PC-3 (cell line): ENCODE data around the gene DAO. TPM values are rescaled to one million over a fixed set of nuclear protein-coding genes. Genes with fewer than 3 reads are reported as not detected.

Experiments
- ATAC-seq: fragments of 200-7000 bp; cut with Tn5 transposase; 2 replicates; pipeline ENCODE4 v1.9.1; 2020; ENCODE audit warnings: mild to moderate bottlenecking, moderate library complexity
- BruUV-seq: library from RNA; stranded (reverse); fragments of 400-500 nt; replicated peaks from 2 replicates; lab custom pipeline; 2021; lab: Mats Ljungman, UMichigan
- CTCF ChIA-PET: fragments of 300-600 bp; sonication (Branson Sonifier 250); formaldehyde crosslinking; loops from one replicate; lab custom pipeline; 2022; ENCODE audit warnings: antibody characterized with exemption; lab: Charles Lee
- POLR2A ChIA-PET: fragments of 300-600 bp; sonication (Branson Sonifier 250); formaldehyde crosslinking; loops from one replicate; lab custom pipeline; 2022; ENCODE audit warnings: antibody characterized with exemption; ENCODE audit not compliant: unreplicated experiment; lab: Charles Lee
- DNase-seq: peaks from one replicate; pipeline ENCODE4 v3.0.0-alpha.2; 2015
- H2AFZ ChIP-seq: fragments of 300-600 bp; sonication (generic); 2 replicates; pipeline ENCODE4 v1.6.0; 2016; ENCODE audit warnings: antibody characterized with exemption, low read length
- H3F3A ChIP-seq: fragments of 300-600 bp; sonication (generic); one replicate; pipeline ENCODE4 v1.6.0; 2017; ENCODE audit warnings: antibody characterized with exemption, low read length, control low read depth, mild to moderate bottlenecking; ENCODE audit not compliant: unreplicated experiment
- H3K27ac ChIP-seq: fragments of 300-600 bp; sonication (generic); 2 replicates; pipeline ENCODE4 v1.5.1; 2016; ENCODE audit warnings: mild to moderate bottlenecking, low read length
- H3K27me3 ChIP-seq: fragments of 300-600 bp; sonication (generic); 2 replicates; pipeline ENCODE4 v1.6.1; 2016; ENCODE audit warnings: low read length, mixed read lengths
- H3K36me3 ChIP-seq: fragments of 300-600 bp; sonication (generic); 2 replicates; pipeline ENCODE4 v1.6.1; 2016; ENCODE audit warnings: low read depth, mixed run types, low read length, mixed read lengths
- H3K4me1 ChIP-seq: fragments of 300-600 bp; sonication (generic); 2 replicates; pipeline ENCODE4 v1.5.1; 2016; ENCODE audit warnings: low read length; ENCODE audit not compliant: insufficient read depth
- H3K4me2 ChIP-seq: fragments of 300-600 bp; sonication (generic); 2 replicates; pipeline ENCODE4 v1.6.0; 2016; ENCODE audit warnings: low read length
- H3K4me3 ChIP-seq: fragments of 300-600 bp; sonication (generic); 2 replicates; pipeline ENCODE4 v1.5.1; 2016; ENCODE audit warnings: mild to moderate bottlenecking, low read length, mixed read lengths
- H3K79me2 ChIP-seq: fragments of 300-600 bp; sonication (generic); 2 replicates; pipeline ENCODE4 v1.6.1; 2017; ENCODE audit warnings: low read length, mixed read lengths
- H3K9ac ChIP-seq: fragments of 300-600 bp; sonication (generic); 2 replicates; pipeline ENCODE4 v1.6.0; 2016; ENCODE audit warnings: mild to moderate bottlenecking, low read length
- H3K9me2 ChIP-seq: fragments of 300-600 bp; sonication (generic); replicated peaks from 2 replicates; pipeline ENCODE4 v1.6.1; 2016; ENCODE audit warnings: mixed run types, low read length, mixed read lengths
- H3K9me3 ChIP-seq: fragments of 300-600 bp; sonication (generic); 2 replicates; pipeline ENCODE4 v1.6.1; 2016; ENCODE audit warnings: low read length, mixed read lengths
- H4K20me1 ChIP-seq: fragments of 300-600 bp; sonication (generic); 2 replicates; pipeline ENCODE4 v1.6.1; 2016; ENCODE audit warnings: low read length, mixed read lengths
- EZH2 ChIP-seq: fragments of 300-600 bp; sonication (generic); IDR thresholded peaks from one replicate; pipeline ENCODE4 v1.6.1; 2017; ENCODE audit warnings: antibody characterized with exemption, mild to moderate bottlenecking, low read length; ENCODE audit not compliant: unreplicated experiment
- EZH2phosphoT487 ChIP-seq: fragments of 300-600 bp; sonication (generic); IDR thresholded peaks from 2 replicates; pipeline ENCODE4 v1.6.1; 2018; ENCODE audit warnings: mild to moderate bottlenecking, antibody characterized with exemption, low read length, borderline replicate concordance
- intact Hi-C: fragments of 100-400 bp; cut with micrococcal nuclease; formaldehyde crosslinking; loops from 2 replicates; pipeline ENCODE4 v1.9.0; 2023
- total RNA-seq: library from RNA; depleted of rRNA; stranded (reverse); fragments of >200 nt; gene quantifications from 2 replicates; pipeline ENCODE4 v1.2.3, GENCODE V29; 2014
- TF ChIP-seq, protein P1 (sequence below): fragments of 300-600 bp; sonication (generic); conservative IDR thresholded peaks from 2 replicates; pipeline ENCODE4 v1.5.1; 2017; ENCODE audit warnings: antibody characterized with exemption, low read depth, mild to moderate bottlenecking, low read length

Gene DAO
- total RNA-seq, 1 experiment from 2014 or later: not detected

DNA sequence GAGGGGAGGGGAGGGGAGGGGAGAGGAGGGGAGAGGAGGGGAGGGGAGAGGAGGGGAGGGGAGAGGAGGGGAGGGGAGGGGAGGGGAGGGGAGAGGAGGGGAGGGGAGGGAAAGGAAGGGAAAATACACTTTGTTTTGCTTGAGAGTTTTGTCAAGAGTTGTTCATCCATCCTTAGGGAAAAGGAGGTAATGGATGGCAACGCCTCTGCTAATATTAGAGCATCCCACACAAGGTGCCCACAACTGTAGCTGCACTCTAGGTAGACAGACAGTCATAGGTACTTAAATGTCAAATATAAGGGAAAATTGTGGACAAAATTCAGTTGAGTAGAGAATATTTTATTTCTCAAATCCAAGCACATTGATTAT lies 20.0 kb upstream of the DAO start:
- no peaks in the 10 kb centered on the region for H3K9me2 ChIP-seq
- H3K4me1 ChIP-seq: peaks cover 15% of the 10 kb centered on the region
- intact Hi-C loops: loop anchor here (5.0 kb wide), 2 partner anchors 128 to 298 kb away; partner anchors contain the start of genes CORO1C, ISCU and SART3
- no peak overlapping the region for H3K4me2 ChIP-seq
- CTCF ChIA-PET: no interaction called here
- DNase-seq: no peak
- H3K79me2 ChIP-seq: peaks cover 22% of the 10 kb centered on the region
- no peak overlapping the region for H3K4me3 ChIP-seq
- H3K27me3 ChIP-seq: no peaks in the 10 kb centered on the region
- H3K9ac ChIP-seq: no peak overlapping the region
- POLR2A ChIA-PET: no interaction called here
- ATAC-seq: no peak
- TF ChIP-seq EZH2 (no peak), EZH2phosphoT487 (no peak)
- TF ChIP-seq, protein P1, sequence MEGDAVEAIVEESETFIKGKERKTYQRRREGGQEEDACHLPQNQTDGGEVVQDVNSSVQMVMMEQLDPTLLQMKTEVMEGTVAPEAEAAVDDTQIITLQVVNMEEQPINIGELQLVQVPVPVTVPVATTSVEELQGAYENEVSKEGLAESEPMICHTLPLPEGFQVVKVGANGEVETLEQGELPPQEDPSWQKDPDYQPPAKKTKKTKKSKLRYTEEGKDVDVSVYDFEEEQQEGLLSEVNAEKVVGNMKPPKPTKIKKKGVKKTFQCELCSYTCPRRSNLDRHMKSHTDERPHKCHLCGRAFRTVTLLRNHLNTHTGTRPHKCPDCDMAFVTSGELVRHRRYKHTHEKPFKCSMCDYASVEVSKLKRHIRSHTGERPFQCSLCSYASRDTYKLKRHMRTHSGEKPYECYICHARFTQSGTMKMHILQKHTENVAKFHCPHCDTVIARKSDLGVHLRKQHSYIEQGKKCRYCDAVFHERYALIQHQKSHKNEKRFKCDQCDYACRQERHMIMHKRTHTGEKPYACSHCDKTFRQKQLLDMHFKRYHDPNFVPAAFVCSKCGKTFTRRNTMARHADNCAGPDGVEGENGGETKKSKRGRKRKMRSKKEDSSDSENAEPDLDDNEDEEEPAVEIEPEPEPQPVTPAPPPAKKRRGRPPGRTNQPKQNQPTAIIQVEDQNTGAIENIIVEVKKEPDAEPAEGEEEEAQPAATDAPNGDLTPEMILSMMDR: no peak
- no peak overlapping the region for H2AFZ ChIP-seq
- H3K36me3 ChIP-seq: no peaks in the 10 kb centered on the region
- BruUV-seq: no TSS peak
- H3K27ac ChIP-seq: no peak overlapping the region
- H3K9me3 ChIP-seq: no peaks in the 10 kb centered on the region
- peaks cover 5% of the 10 kb centered on the region for H3F3A ChIP-seq
- peaks cover 7% of the 10 kb centered on the region; the same call in 1 of the 2 replicates for H4K20me1 ChIP-seq

DNA sequence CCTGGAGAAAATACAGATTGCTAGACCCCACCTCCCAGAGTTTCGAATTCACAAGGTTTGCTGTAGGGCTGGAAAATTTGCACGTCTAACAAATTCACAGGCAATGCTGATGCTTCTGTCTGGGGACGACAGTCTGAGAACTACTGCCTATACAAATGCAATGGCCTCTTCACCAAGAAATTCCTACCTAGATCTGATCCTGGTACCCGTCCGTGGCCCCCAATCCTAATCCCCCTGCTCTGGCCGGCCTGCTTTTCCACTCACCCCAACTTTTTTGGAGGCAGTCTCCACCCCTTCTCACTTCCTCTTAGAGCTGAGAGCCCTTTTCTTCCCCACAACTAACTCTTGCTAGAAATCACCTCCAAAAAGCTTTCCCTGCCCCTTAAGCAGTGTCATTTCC lies 19.4 kb upstream of the DAO start:
- Histone ChIP-seq H3K9me3 (no peaks in the 10 kb centered on the region), H4K20me1 (peaks cover 7% of the 10 kb centered on the region; the same call in 1 of the 2 replicates), H3K36me3 (no peaks in the 10 kb centered on the region), H3K4me1 (peaks cover 10% of the 10 kb centered on the region), H3K79me2 (peaks cover 17% of the 10 kb centered on the region), H3K27ac (no peak overlapping the region), H3K4me3 (no peak overlapping the region), H2AFZ (no peak overlapping the region), H3K9me2 (no peaks in the 10 kb centered on the region), H3F3A (peaks cover under 1% of the 10 kb centered on the region), H3K4me2 (no peak overlapping the region), H3K9ac (no peak overlapping the region), H3K27me3 (no peaks in the 10 kb centered on the region)
- intact Hi-C loops: no loop called here
- no peak for TF ChIP-seq EZH2
- TF ChIP-seq, protein P1: no peak
- no peak for TF ChIP-seq EZH2phosphoT487
- DNase-seq: no peak
- no peak for ATAC-seq
- CTCF ChIA-PET: no interaction called here
- BruUV-seq: no TSS peak
- POLR2A ChIA-PET: no interaction called here

DNA sequence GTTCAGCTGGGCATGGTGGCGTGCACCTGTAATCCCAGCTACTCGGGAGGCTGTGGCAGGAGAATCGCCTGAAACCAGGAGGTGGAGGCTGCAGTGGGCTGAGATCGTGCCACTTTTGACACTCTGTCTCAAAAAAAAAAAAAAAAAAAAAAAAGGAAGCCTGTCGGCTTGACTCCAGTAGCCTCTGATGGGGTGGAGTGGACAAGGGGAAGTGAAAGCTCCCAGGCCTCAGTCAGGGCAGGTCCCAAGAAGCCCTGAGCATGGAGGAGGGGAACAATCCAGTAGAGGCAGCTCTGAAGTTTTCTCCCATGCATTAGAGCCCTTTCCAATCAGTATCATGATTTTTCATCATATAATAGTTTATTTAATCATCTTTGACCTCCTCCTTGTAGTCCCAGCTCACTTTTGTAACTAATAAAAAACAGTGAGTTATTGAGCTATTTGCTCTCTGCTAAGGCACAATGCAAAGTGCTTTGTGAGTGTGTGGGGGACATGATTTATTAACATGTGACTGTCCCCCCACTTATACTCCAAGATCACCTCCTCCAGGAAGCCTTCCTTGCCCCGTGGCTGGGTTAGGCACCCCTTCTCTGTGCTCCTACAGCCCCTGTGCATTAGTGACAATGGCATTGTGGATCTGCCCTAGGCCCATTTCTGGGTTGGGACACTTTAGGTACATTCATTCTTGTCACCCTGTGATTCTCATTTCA lies 17.9 kb upstream of the DAO start:
- ChIA-PET CTCF (no interaction called here), POLR2A (no interaction called here)
- no peaks in the 10 kb centered on the region for H3K9me3 ChIP-seq
- no peaks in the 10 kb centered on the region for H3F3A ChIP-seq
- no peak overlapping the region for H2AFZ ChIP-seq
- no peak overlapping the region for H3K9ac ChIP-seq
- no peaks in the 10 kb centered on the region for H3K27me3 ChIP-seq
- DNase-seq: no peak
- no peaks in the 10 kb centered on the region for H4K20me1 ChIP-seq
- no peak overlapping the region for H3K4me2 ChIP-seq
- H3K4me1 ChIP-seq: no peaks in the 10 kb centered on the region; the same call in 1 of the 2 replicates
- H3K79me2 ChIP-seq: peaks cover 1% of the 10 kb centered on the region
- intact Hi-C loops: no loop called here
- TF ChIP-seq EZH2: no peak
- TF ChIP-seq, protein P1: no peak
- no peak for TF ChIP-seq EZH2phosphoT487
- H3K9me2 ChIP-seq: no peaks in the 10 kb centered on the region
- H3K36me3 ChIP-seq: no peaks in the 10 kb centered on the region
- no peak overlapping the region for H3K27ac ChIP-seq
- ATAC-seq: no peak
- BruUV-seq: no TSS peak
- H3K4me3 ChIP-seq: no peak overlapping the region
